Glutamatergic neuron (in vitro differentiated cells): ENCODE data around the gene LRRC36. TPM values are rescaled to one million over a fixed set of nuclear protein-coding genes. Genes with fewer than 3 reads are reported as not detected.

Experiments used
- DNase-seq: peaks from one replicate; pipeline ENCODE4 v3.0.0; 2022
- H3K27ac Mint-ChIP-seq: one replicate; pipeline ENCODE4 v1.8.0; 2020; ENCODE audit warnings: mild to moderate bottlenecking, mixed read lengths, inconsistent platforms; ENCODE audit not compliant: unreplicated experiment
- H3K27me3 Mint-ChIP-seq: one replicate; pipeline ENCODE4 v1.8.0; 2020; ENCODE audit warnings: mild to moderate bottlenecking, moderate library complexity, mixed read lengths, inconsistent platforms; ENCODE audit not compliant: unreplicated experiment
- H3K36me3 Mint-ChIP-seq: one replicate; pipeline ENCODE4 v1.8.0; 2020; ENCODE audit warnings: mild to moderate bottlenecking, mixed read lengths, inconsistent platforms; ENCODE audit not compliant: unreplicated experiment
- H3K4me1 Mint-ChIP-seq: one replicate; pipeline ENCODE4 v1.8.0; 2020; ENCODE audit warnings: mild to moderate bottlenecking, low read depth, mixed read lengths, inconsistent platforms; ENCODE audit not compliant: unreplicated experiment
- H3K4me3 Mint-ChIP-seq: one replicate; pipeline ENCODE4 v1.8.0; 2020; ENCODE audit warnings: mild to moderate bottlenecking, mixed read lengths, inconsistent platforms; ENCODE audit not compliant: unreplicated experiment
- H3K9me3 Mint-ChIP-seq: one replicate; pipeline ENCODE4 v1.8.0; 2020; ENCODE audit warnings: mild to moderate bottlenecking, moderate library complexity, mixed read lengths, inconsistent platforms; ENCODE audit not compliant: unreplicated experiment
- total RNA-seq: library from RNA; stranded (reverse); fragmentation: NEBNext Ultra II Directional; extraction: Animal tissue kit (Norgen Biotek cat#: 25700); gene quantifications from one replicate; pipeline ENCODE4 v1.2.1, GENCODE V29; 2021; ENCODE audit not compliant: unreplicated experiment
- TF ChIP-seq, protein P1 (sequence below): fragments of 200-600 bp; sonication (generic); IDR thresholded peaks from one replicate; pipeline ENCODE4 v1.5.0; 2021; ENCODE audit not compliant: partially characterized antibody, unreplicated experiment

Gene LRRC36
- total RNA-seq, 1 donor from 2014 or later: not detected

DNA sequence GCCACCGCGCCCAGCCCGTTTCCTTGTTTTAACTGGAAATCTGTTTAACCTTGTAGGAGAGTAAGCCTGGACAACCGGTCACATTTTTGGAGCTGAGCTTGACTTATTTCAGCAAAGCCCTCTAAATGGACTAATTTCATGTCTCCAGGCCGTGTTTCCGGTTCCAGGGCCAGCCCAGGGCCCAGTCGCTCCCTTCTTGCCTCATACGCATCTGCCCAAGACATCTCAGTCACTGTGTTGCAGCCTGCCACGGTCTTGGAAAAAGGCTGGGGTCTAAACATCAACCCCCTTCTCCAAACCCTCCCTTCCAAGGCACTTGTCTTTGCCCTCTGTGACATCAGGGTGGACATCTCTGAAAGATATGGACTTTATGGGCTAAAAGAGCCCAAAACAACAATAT is 28.3 kb upstream of the LRRC36 start:
- Mint-ChIP-seq H3K27ac (no peak overlapping the region), H3K4me1 (no peaks in the 10 kb centered on the region), H3K27me3 (peaks cover 2% of the 10 kb centered on the region), H3K4me3 (no peak overlapping the region), H3K9me3 (peaks cover 4% of the 10 kb centered on the region), H3K36me3 (no peaks in the 10 kb centered on the region)
- DNase-seq: no peak
- TF ChIP-seq, protein P1, sequence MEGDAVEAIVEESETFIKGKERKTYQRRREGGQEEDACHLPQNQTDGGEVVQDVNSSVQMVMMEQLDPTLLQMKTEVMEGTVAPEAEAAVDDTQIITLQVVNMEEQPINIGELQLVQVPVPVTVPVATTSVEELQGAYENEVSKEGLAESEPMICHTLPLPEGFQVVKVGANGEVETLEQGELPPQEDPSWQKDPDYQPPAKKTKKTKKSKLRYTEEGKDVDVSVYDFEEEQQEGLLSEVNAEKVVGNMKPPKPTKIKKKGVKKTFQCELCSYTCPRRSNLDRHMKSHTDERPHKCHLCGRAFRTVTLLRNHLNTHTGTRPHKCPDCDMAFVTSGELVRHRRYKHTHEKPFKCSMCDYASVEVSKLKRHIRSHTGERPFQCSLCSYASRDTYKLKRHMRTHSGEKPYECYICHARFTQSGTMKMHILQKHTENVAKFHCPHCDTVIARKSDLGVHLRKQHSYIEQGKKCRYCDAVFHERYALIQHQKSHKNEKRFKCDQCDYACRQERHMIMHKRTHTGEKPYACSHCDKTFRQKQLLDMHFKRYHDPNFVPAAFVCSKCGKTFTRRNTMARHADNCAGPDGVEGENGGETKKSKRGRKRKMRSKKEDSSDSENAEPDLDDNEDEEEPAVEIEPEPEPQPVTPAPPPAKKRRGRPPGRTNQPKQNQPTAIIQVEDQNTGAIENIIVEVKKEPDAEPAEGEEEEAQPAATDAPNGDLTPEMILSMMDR: no peak

DNA sequence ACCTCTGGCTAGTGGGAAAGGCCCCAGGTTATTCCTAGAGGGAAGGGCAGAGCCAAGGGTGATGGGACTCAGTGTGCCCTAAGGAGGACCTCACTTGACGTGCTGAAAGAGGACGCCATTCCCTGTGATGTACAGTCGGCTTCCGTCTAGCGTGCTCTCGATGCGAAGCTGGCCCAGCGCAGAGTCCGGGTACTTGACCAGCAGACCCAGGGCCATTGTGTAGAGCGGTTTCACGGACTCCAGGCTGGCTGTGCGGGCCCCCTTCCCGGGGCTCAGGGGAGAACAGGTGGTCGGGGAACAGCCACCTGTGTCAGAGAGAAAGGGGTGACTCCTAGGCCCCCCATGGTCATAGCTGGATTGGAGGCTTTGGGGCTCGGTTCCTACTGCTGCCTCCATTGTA is 27.3 kb upstream of the LRRC36 start:
- Mint-ChIP-seq H3K4me1 (no peaks in the 10 kb centered on the region), H3K27me3 (no peaks in the 10 kb centered on the region), H3K27ac (no peak overlapping the region), H3K36me3 (no peaks in the 10 kb centered on the region), H3K9me3 (peaks cover 4% of the 10 kb centered on the region), H3K4me3 (no peak overlapping the region)
- TF ChIP-seq, protein P1: no peak
- no peak for DNase-seq

DNA sequence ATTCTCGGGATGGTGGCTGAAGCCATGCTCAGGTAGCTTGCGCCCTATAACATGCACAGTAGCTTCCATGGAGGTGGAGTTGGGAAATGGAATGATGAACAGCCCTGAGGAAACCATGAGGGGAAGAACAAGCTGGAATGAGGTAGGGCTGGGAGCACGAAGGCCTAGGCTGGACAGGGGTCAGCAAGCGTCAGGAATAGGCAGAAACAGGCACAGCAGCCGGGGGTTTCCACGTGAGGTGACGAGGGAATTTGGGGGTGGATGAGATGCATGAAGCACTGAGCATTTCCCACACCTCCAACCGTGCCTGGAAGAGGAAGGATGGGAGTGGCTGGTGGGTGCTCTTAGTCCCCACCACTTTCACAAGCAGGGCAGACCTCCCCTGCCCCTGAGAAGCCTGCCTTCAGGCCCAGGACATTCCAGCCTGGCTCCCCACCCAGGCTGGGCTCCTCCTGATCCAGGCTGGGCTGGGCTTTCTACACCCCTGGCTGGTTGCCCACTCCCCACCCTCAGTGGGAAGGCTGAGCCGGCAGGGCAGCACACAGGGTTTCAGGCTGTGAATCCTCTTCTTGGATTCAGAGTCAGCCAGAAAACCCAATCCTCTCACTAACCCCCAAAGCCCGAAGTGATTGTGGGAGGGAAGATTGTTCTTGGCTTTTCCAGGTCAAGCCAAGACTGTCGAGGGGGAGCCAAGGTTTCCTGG is 25.4 kb upstream of the LRRC36 start:
- H3K4me1 Mint-ChIP-seq: no peaks in the 10 kb centered on the region
- no peaks in the 10 kb centered on the region for H3K36me3 Mint-ChIP-seq
- H3K27ac Mint-ChIP-seq: no peak overlapping the region
- no peak overlapping the region for H3K4me3 Mint-ChIP-seq
- no peaks in the 10 kb centered on the region for H3K9me3 Mint-ChIP-seq
- no peak for DNase-seq
- TF ChIP-seq, protein P1: no peak
- H3K27me3 Mint-ChIP-seq: no peaks in the 10 kb centered on the region

GRCh38 chr16:67302076-67302475 is 24.5 kb upstream of the LRRC36 start:
- H3K27me3 Mint-ChIP-seq: peaks cover 2% of the 10 kb centered on the region
- no peaks in the 10 kb centered on the region for H3K4me1 Mint-ChIP-seq
- DNase-seq: no peak
- no peak overlapping the region for H3K4me3 Mint-ChIP-seq
- H3K27ac Mint-ChIP-seq: no peak overlapping the region
- TF ChIP-seq, protein P1: no peak
- no peaks in the 10 kb centered on the region for H3K9me3 Mint-ChIP-seq
- H3K36me3 Mint-ChIP-seq: no peaks in the 10 kb centered on the region

DNA sequence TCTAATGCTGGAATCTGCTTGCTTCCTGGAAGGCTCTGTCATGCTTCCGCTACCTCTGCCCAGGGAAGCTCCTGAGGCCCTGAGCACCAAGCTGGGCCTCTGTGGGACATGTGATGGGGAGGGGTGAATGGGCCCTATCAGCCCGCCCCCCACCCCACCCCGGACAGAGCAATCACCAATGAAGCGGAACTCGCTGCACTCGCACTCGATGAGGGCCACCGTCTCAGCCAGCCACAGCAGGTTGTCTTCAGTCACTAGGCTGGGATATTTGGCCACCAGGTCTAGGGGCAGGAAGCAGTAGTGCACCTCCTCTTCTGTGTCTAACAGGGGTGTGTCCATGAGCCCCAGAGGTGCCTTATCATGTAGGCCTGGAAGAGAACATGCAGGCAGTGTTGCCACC is 23.6 kb upstream of the LRRC36 start:
- Mint-ChIP-seq H3K27me3 (peaks cover 2% of the 10 kb centered on the region), H3K27ac (no peak overlapping the region), H3K4me1 (no peaks in the 10 kb centered on the region), H3K9me3 (no peaks in the 10 kb centered on the region), H3K4me3 (no peak overlapping the region), H3K36me3 (no peaks in the 10 kb centered on the region)
- TF ChIP-seq, protein P1: no peak
- DNase-seq: no peak
